Activated naive CD8-positive, alpha-beta T cell treated with anti-CD3 and anti-CD28 coated beads, Interleukin-2, amount 50 U/mL, for 16 hours (primary cell): ENCODE data around the gene KCNMA1.

ENCODE experiments used
- DNase-seq: peaks from one replicate; pipeline ENCODE4 v3.0.0-alpha.2; 2020; ENCODE audit warnings: low read depth, low spot score

Gene KCNMA1

DNA sequence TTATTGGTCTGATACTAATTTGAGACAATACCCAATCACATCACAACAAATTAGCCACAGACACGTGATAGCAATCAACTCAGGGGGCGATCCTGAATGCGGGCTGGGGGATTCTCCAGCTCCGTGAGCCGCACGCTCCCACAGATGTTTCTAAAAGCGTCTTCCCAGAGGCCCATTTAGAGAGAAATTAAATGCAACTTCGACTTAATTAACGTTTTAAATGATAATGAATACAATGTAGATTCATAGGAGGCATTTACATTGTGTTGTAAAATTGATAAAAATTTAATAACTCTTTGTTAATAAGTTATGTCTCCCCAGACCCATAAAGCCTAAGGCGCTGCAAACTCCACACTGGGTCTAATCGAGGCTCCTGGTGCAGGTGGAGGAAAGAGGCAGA is 642.6 kb downstream of the KCNMA1 start:
- DNase-seq, result no peak

DNA sequence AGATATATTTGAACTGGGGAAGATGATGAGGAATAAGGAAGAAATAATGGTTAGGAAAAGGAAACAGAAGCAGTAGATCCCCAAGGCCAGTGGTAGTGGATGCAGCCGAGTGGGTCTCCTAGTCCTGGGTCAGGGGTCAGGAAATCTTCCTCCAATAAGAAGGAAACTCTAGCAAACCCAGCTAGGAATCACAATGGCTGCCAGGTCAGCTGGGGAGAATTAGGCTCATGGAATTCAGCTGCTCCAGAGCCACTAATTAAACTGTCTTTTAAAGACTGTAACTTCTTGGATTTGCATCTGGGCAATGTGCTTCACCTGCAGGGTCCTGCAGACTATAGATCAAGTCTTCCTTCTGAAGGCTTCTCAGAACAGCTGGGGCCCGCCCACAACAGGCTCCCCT is 644.4 kb downstream of the KCNMA1 start:
- no peak for DNase-seq

DNA sequence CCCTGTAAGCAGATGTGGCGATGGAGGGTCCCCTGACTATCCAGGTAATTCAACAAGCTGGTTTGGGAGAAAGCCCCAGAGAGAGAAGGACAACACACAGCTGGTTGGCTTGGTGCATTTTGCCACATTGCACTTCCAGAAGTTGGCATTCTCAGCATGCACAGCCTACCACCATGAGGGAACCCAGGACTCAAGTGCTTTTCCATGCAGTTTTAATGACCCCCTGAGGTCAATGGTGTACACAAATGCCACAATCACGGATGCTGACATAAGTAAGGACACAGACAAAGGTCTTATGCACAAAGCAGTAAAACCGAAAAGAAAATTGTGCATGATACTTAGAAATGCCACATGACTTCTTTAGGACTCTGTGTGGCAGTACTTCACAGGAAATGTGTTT is 645.1 kb downstream of the KCNMA1 start:
- DNase-seq, result no peak

DNA sequence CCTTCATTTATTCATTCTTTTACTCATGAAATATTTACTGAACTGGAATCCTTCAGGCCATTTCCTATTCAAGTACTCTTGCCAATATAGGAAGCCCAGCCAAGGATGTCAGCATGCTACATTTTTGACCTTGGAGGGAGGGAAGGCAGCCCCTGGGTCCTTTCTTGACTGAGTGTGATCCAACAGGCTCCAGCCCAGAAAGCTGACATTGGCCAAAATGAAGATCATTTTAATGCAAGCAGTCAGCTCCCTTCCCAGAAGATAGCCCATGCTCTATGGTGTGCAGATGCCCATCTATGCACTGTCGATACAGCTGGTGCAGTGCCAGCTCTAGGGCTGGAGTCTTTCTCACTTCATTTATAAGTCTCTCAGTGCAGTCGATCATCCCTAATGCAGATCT is 646.0 kb downstream of the KCNMA1 start:
- no peak for DNase-seq

DNA sequence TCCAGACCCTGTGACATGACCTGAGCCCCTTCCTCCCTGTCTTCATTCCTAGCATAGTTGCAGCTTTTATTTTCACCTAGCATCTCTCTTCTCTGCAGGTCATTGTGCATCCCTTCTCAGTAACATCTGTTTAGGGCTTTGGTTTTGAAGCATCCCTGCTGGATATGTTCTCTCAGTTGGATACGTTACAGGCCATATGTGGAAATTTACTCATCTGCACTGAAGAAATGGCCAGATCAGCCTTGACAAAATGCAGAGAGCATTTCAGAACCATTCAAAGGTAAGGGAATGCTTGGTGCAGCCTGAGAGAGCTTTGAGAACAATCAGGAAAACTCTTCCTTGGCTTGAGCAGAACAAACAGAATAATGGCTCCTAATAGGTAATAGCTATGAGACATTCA is 647.0 kb downstream of the KCNMA1 start:
- no peak for DNase-seq

DNA sequence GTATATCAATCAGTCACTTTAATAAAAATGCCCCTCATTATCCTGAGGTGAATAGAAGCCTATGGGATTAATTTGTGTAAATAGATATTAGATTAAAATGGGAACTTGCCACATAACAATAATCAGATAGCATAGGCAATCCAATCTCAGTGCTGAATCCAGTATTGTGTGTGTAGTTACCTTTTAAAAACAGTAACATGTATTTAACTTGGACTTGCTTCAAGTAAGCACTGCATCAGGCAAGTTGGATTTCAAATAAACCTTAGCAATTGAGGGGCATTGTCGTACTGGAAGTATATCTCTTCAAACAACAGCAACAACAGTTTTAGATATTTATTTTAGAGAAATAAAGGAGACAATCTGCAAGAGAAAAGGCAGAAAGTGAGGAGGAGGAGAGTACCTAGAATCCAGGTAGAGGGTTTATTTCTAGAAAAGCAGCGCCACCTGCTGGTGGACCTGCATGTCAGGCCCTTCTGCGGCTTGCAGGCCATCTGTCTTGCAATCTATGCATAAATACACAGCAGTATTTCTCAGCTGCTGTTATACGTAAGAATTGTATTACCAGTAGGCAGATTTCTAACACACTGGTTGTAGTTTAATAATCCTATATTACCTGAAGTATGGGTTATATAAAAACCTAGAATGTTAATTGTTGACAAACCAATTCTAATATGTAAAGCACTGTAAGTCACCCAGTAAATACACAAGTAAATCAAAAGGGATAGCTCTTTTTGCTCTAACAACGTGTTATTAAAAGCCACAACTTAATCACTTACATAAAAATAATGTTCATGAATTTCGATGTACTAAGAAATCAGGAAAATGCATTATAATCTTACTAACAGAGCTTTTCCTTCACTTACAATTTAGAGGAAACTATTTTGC is 652.8 kb downstream of the KCNMA1 start:
- DNase-seq, result peak; percentile 27

DNA sequence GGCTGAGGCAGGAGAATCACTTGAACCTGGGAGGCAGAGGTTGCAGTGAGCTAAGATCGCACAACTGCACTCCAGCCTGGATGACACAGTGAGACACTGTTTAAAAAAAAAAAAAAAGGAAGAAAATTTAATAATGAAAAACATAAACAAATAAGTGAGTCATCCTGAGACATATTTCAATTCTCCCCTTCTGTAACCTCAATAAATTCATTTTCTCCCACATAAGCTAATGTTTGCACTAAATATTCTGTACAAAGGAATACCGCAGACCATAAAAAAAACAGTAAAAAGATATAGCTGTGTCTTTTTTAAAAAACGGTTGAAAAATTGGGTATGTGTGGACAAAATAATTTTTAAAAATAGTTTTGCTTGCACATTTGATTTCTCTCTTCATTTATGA is 654.0 kb downstream of the KCNMA1 start:
- no peak for DNase-seq

DNA sequence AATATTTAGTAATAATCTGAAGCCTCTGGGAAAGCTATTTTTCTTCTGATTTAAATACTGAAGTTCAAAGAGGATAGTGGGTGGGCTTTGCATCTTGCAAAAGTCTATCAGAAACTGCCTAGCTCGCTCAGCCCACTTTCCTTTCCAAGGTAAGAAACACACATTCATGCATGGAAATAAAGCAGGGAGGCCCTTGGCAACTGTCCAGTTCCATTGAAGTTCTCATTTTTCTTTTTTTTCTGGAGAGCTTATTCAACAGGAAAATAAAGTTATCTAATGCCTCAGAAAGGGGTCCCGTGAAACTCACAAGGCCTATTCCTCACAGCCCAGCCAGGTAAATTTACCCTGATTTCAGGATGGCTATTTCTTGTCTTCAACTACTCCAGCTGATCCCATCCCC is 654.9 kb downstream of the KCNMA1 start:
- no peak for DNase-seq

DNA sequence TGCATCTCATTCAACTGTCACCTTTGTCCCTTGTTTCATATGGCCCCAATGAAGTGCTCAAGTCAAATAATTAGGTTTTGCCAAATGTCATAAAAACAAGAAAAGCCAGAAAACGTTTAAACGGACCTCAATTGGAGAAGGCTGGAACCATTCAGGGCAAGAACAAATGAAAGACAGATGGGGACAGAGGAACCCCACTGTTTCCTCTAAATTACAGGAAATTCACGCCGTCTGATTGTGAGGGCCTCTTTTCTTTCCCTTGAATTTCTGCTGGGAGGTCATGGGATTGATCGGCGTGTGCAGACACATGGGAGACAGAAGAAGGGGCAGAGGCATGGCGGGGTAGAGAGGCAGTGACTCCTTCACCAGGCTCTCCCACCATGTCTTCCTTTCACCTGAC is 656.4 kb downstream of the KCNMA1 start:
- no peak for DNase-seq

DNA sequence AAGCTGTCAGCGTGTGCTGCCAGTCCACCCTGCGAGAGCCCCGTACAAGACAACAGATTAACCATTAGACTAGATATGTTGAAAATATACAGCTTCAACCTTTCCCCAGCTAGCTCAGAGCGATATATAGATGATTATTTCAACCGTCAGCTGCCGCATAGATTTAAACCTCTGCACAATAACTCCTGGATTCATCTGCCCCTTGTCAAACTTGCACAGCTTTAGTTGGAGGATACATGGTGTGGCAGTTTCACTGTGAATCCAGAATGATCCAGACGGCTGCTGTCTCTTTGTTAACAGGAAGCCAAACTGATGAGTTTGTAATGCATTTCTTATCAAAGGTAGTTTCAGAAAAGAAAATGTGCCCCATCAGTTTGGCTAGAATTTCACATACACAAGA is 659.7 kb downstream of the KCNMA1 start:
- DNase-seq, result no peak

DNA sequence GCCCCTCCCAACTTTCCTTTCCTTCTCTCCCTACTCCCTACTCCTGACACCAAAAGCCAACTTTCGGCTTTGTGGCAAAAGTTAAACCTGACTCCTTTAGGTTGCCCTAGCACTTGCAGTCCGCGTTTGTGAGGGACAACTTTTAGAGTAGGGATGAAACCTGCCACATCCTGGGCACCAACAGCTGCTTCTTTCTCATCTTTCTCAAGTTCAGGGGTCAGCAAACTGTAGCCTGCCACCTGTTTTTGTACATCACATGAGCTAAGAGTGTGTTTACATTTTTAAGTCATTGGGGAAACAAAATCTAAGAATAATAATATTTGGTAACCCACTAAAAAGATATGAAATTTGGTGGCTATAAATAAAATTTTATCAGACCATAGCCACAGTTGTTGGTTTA is 660.6 kb downstream of the KCNMA1 start:
- DNase-seq, result no peak

DNA sequence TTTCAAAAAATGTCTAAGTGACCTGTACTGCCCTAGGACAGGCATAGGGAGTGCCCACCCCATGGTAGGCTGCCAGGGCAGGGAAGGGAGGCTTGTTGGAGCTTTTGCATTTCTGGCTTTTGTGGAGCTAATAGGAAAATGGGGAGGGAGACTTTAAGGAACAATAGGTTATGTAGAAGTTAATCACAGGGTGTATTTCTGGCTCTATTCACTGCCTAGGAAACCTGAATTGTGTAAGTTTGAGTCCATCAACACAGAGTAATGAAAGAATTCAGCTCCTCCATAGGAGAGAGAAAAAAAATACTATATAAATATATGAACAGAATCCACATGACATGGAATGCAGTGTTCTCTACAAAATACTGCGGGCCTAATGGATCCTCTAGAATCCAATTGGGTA is 661.5 kb downstream of the KCNMA1 start:
- no peak for DNase-seq

DNA sequence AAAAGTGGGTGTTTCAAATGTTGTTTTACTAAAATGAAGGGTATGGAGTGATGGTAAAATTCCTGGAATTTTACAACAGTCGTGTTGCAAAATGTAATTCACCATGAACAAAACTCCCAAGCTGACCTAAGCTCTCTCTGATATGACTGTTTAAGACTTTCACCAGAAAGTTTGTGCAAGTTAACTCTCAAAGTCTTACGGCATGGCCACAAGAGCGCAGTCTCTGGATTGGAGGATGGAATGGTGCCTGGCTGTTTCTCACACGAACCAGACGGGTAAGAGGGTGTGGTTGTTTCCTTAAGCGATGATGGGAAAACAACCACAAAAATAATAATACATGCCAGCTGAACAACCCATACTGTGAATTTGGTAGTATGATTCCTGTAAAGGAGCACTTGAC is 662.5 kb downstream of the KCNMA1 start:
- DNase-seq, result no peak

DNA sequence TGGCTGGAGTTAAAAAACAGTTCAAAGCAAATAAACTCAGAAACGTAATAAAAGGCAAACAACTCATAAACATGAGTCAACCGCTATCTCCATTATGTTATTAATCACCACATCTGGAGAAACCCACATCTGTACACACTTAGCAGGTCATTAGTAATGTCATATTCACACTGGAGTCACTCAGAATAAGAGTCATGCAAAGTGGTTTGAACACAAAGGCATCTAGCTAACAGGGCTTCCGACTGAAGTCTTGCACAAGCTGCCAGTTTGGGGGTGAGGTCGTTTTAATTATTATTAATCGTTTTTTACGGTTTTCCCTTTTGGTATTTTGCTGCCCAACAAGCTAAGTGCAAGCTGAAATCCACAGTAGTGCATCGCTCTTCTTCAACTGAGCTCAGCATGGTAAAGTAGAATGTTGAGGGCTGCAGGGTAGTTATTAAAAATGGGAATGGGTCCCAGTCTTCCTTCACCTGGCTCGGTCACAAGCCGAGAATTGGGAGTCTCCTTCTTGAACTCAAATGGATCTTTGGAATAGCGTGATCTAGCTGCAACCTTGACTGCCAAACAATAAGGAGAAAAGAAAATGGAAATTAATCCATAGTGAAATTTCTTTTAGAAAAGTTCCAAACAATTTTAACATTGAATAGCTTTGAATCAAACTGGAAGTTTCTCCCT is 663.5 kb downstream of the KCNMA1 start:
- DNase-seq, result no peak

DNA sequence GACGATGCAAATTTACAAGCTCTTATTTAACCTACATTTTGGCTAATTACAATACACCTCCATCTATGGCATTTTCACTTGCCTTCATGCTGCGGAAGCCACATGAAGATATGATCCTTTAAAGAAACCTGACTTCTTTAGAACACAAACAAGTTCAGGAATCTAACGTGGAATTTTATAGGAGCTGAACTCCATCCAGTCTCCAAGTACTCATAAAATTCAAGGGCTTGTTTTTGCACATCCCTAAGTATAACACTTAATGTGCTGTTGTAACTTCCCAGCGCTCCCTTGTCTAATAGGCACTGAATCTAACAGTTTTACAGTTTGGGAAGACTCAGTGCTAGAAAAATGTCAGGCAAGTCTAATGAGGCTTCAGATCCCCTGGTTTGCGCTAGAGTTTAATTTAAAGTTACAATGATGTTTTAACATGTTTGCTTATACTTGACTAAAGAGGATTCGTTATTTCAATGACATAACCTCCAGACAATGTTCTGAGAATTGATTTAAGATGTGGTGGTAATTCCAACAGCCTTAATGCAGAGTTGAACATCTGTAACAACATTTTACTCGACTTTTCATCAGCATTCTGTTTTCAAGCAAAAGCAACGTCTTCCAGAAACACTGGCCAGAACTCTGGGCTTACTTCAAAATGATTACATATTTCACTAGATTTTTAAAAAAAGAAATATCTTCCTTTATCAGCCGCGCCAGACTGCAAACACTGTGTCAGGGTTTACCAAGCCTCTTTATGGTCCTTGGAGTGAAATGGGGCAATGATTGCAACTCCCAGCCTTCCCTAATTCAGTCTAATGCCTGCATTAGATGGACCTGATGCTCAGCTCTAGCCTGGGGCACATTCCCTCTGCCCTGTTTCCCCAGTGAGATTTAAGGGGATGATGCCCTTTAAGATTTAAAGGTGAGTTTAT is 664.3 kb downstream of the KCNMA1 start:
- no peak for DNase-seq

DNA sequence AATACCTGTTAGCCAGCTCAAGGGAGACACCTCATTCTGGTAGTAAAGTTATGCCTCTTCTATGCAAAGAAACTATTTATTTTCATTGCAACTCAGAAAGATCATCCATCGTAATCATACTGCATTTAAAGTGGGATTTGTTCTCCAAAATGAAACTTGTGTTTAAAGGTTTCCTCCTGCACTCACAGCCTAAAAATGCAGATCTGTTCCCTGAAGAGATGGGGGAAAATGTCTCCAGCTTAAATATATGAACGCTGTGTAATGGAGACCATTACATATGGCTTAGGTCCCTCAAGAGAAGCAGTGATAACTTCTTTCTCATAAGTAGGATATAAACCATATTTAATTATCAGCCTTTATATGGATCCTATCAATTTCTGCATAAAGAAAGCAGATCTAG is 665.1 kb downstream of the KCNMA1 start:
- no peak for DNase-seq

DNA sequence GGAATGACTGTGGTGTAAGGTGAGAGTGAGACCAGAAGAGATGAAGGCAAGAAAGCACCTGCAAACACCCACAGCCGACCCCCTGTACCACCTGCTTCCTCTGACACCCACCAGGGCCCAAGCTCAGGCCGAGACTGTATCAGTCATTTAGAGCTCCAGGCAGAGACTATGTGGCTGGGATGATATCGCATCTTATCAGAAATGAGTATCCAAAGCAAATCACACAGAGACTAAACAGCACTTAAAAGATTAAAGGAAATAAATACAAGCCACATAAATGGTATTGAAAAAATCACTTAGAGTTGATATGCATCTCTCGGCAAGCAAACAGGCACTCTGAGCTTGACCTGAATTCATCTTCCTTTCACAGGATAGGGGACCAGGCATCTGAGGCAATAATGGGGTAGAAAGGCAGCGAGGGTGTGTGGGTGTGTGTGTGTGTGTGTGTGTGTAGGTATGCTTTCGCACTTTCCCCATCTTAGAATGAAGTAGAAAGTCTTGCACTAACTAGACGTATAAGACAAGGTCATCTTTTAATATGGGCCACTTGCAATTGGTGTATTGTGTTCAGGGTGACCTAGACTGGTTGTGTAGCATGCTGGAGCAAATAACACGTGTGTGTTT is 665.9 kb downstream of the KCNMA1 start:
- no peak for DNase-seq

DNA sequence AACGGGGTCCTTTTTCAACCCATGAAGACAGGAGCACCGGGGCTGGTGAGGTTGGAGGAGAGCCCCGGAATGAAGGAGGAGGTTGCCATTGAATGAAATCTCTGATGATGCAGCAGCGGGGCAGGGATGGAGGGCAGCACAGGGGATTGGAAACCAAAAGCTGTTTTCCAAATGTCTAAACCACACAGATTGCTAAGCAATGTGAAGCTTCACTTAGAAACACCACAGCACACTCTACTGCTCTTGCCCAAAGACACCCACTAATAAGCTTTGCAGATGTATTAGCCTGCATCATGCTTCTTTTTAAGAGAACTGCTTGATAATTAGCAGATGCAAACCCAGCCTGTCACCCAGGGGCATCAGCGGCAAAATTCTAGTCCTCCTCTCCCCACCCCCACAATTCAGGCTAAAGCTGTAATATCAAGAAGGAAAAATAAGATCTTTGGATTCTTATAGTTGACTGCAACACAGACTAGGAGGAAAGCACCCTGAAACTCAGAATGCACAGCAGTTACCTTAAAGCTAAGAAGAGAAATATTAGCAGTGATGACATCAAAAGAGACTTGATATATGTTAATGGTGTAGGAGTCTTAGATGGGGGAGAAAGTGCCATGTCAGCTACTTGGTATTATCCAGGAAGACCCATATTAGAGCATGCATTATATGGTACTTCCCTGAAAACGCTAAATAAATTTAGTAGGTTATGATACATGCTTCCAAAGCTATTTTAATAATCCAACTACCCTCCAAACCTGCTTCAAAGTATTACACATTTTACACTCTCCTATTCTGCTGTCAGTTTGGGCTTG is 666.7 kb downstream of the KCNMA1 start:
- DNase-seq, result no peak

DNA sequence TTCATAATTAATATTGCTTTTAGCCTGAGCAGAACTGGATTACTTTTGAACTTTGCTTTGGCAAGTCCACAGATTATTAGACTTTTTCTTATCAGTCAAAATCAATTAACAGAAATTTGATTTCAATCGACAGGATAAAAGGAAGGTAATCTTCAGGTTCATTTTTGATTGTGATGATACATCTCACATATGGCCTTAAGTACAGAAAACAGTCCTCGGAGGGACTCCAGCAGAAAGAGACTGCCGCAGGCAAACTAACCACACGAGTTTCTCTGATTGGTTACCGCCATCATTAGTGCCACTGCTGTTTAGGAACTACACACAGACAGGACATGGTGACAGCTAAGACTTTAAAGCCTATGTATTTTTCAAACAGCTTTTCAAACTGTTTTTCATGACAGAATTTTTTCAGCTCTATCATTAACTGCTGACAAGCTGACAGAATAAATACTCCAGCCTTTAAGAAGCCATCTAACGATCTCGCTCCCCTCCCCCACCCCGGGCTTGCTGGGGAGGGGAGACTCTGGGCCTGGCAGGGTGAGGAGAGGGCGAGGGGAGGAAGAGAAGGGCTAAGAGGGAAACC is 668.2 kb downstream of the KCNMA1 start:
- DNase-seq, result no peak

DNA sequence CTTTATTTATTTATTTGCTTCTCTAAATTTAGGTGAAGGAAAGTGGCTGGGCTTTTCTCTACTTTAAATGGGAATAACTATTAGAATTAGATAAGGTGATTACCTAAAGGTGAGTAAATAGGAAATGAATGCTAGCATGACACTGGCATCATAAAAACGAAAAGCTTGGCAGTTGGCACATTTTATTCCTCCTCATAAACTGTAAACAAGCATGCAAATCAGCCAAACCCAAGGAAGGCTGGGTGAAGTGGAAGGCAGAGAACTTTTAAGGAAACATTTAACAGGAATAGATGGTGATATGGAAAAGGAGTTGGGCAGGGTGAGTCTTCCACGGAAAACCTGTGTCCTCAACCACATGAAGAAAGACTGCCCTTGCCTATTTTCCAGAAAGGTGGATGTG is 669.1 kb downstream of the KCNMA1 start:
- no peak for DNase-seq

DNA sequence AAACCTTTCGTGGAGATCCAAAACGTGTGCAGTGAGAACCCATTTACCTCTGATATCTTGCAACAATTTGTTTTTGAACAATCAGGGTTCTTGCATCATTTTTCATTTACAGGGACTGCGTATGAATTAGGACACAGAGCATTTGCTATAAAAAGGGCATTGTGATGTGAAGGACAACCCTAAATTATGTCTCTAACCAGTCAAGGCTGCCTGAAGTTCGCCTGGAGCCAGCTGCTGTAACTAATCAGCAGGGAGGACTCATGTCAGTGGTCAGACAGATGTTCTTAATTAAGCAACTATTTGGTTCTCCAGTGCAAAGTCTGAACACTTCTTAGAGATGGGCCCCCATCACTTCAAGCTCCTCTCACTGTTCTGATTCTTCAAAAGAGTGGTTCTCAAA is 674.8 kb downstream of the KCNMA1 start:
- DNase-seq, result no peak
